Gastroesophageal sphincter (tissue), 4 donors: Measurements from ENCODE around the gene TSKU. TPM values are rescaled to one million over a fixed set of nuclear protein-coding genes. Genes with fewer than 3 reads are reported as not detected.
"Not testable (repeated sequence)": the region's sequence is repeated elsewhere in the genome, so short reads cannot be mapped to it uniquely, and the experiment has no call there.

Source experiments
- ATAC-seq: fragments of 150-250 bp; one replicate; pipeline ENCODE4 v1.9.1; 2016; ENCODE audit warnings: mild to moderate bottlenecking, moderate library complexity
- H3K27ac ChIP-seq, 4 donors: fragments of 200-600 bp; sonication (generic) in 3 of 4; 1 replicate in 3 of 4; 2 replicates in 1 of 4; pipeline ENCODE4 v1.5.1; 2016 to 2019
- H3K27me3 ChIP-seq: fragments of 200-600 bp; sonication (generic); one replicate; pipeline ENCODE4 v1.5.1; 2019
- H3K36me3 ChIP-seq, 2 donors: fragments of 200-600 bp; sonication (generic); one replicate each; pipeline ENCODE4 v1.5.1; 2019; ENCODE audit warnings: control low read depth in 1 of 2
- H3K4me1 ChIP-seq, 3 donors: fragments of 200-600 bp; sonication (generic); 1 replicate in 2 of 3; 2 replicates in 1 of 3; pipeline ENCODE4 v1.5.1; 2016 to 2019; ENCODE audit warnings: control low read depth in 2 of 3
- H3K4me3 ChIP-seq, 2 donors: fragments of 200-600 bp; sonication (generic); one replicate each; pipeline ENCODE4 v1.5.1; 2019; ENCODE audit warnings: mild to moderate bottlenecking in 1 of 2, moderate library complexity in 1 of 2
- H3K9me3 ChIP-seq, 3 donors: fragments of 200-600 bp; sonication (generic); one replicate each; pipeline ENCODE4 v1.5.1; 2017 to 2019; ENCODE audit warnings: control low read depth in 2 of 3
- CTCF ChIP-seq, 4 experiments: fragments of 200-600 bp in 2 of 4; fragments of 450-650 bp in 2 of 4; sonication (generic) in 1 of 4; IDR thresholded peaks; one replicate each; pipeline ENCODE4 v1.5.1; 2017 to 2019; ENCODE audit warnings: antibody characterized with exemption in 4 of 4, mild to moderate bottlenecking in 2 of 4, moderate library complexity in 2 of 4
- EP300 ChIP-seq: sonication (generic); formaldehyde crosslinking; IDR thresholded peaks from one replicate; pipeline ENCODE4 v1.6.1; 2017; ENCODE audit warnings: antibody characterized with exemption, mild to moderate bottlenecking
- POLR2A ChIP-seq, 2 donors: fragments of 450-650 bp; IDR thresholded peaks; one replicate each; pipeline ENCODE4 v1.6.1; 2017; ENCODE audit warnings: antibody characterized with exemption in 2 of 2, mild to moderate bottlenecking in 2 of 2, moderate library complexity in 1 of 2
- POLR2AphosphoS5 ChIP-seq: sonication (generic); formaldehyde crosslinking; IDR thresholded peaks from one replicate; pipeline ENCODE4 v1.6.1; 2017; ENCODE audit warnings: antibody characterized with exemption
- WGBS, 2 donors: methylation state at CpG; one replicate each; pipeline ENCODE4 v1.1.5; 2018; ENCODE audit warnings: low coverage in 1 of 2; 5-methylcytosine and 5-hydroxymethylcytosine counted together
- total RNA-seq, 4 donors: library from RNA; depleted of rRNA; stranded (reverse); fragments of >200 nt; gene quantifications; one replicate each; pipeline ENCODE4 v1.1.0, GENCODE V29; 2016

The TSKU gene
- total RNA-seq, 4 donors from 2014 or later, result 23.5 to 53.7 (median 38.2) TPM

- no peak for ATAC-seq
- H3K9me3 ChIP-seq, result no peaks in the 10 kb centered on the region
- no peaks in the 10 kb centered on the region for H3K27me3 ChIP-seq
- WGBS, 2 donors, result 88 to 100% methylated on average over 1 to 3 of the region's 10 CpGs
- TF ChIP-seq CTCF (IDR thresholded peaks at IDR 0.05) (no peak), EP300 (no peak), POLR2A (IDR thresholded peaks at IDR 0.05) (no peak), POLR2AphosphoS5 (no peak)
- H3K4me1 ChIP-seq, result peaks cover 0 to 70% (median 10%) of the 10 kb centered on the region in 3 donors
- peak overlapping the region in 1 of 2 donors; percentile 84 for H3K4me3 ChIP-seq
- H3K36me3 ChIP-seq, result no peaks in the 10 kb centered on the region
- H3K27ac ChIP-seq, result peak overlapping the region in 3 of 4 donors; percentile 4 to 53 (median 48)
Observed at GRCh38 chr11:76788661-76789442, 5.7 kb downstream of the TSKU start.

GRCh38 chr11:76789443-76789719 lies 6.2 kb downstream of the TSKU start:
- no peaks in the 10 kb centered on the region for H3K36me3 ChIP-seq
- no peak overlapping the region for H3K4me3 ChIP-seq
- TF ChIP-seq POLR2A (IDR thresholded peaks at IDR 0.05) (no peak), POLR2AphosphoS5 (no peak), CTCF (IDR thresholded peaks at IDR 0.05) (no peak), EP300 (no peak)
- peak overlapping the region in 1 of 4 donors; percentile 48 for H3K27ac ChIP-seq
- ATAC-seq, result no peak
- H3K4me1 ChIP-seq, result peaks cover 0 to 70% (median 10%) of the 10 kb centered on the region in 3 donors
- H3K27me3 ChIP-seq, result no peaks in the 10 kb centered on the region
- WGBS, 2 donors, result 80 to 100% methylated on average over 1 of the region's 2 CpGs
- H3K9me3 ChIP-seq, result no peaks in the 10 kb centered on the region

- H3K27ac ChIP-seq, result no peak overlapping the region
- WGBS, 2 donors, result no CpG with 5 or more reads among the region's 5 CpGs
- no peak for ATAC-seq
- no peaks in the 10 kb centered on the region for H3K9me3 ChIP-seq
- no peak overlapping the region for H3K4me3 ChIP-seq
- no peaks in the 10 kb centered on the region for H3K36me3 ChIP-seq
- TF ChIP-seq POLR2AphosphoS5 (no peak), POLR2A (IDR thresholded peaks at IDR 0.05) (no peak), EP300 (no peak), CTCF (IDR thresholded peaks at IDR 0.05) (no peak)
- no peaks in the 10 kb centered on the region for H3K27me3 ChIP-seq
- H3K4me1 ChIP-seq, result peaks cover 0 to 70% (median 10%) of the 10 kb centered on the region in 3 donors
Observed at GRCh38 chr11:76790251-76790650, 7.1 kb downstream of the TSKU start.

- not testable (repeated sequence) for H3K27ac ChIP-seq, H3K4me3 ChIP-seq, H3K36me3 ChIP-seq, H3K9me3 ChIP-seq, H3K27me3 ChIP-seq, ATAC-seq
- peaks cover 0 to 65% (median 10%) of the 10 kb centered on the region in 3 donors for H3K4me1 ChIP-seq
- 87 to 94% methylated on average over 3 to 4 of the region's 4 CpGs for WGBS, 2 donors
Observed at GRCh38 chr11:76791002-76791770, 8.0 kb downstream of the TSKU start.

GRCh38 chr11:76791861-76792260 lies 8.7 kb downstream of the TSKU start:
- peak; percentile 40 for ATAC-seq
- WGBS, 2 donors, result 80 to 86% methylated on average over 2 to 5 of the region's 6 CpGs
- no peak overlapping the region for H3K4me3 ChIP-seq
- TF ChIP-seq POLR2A (IDR thresholded peaks at IDR 0.05) (no peak), POLR2AphosphoS5 (no peak), CTCF (IDR thresholded peaks at IDR 0.05) (no peak), EP300 (no peak)
- no peak overlapping the region for H3K27ac ChIP-seq
- no peaks in the 10 kb centered on the region for H3K27me3 ChIP-seq
- no peaks in the 10 kb centered on the region for H3K9me3 ChIP-seq
- H3K4me1 ChIP-seq, result peaks cover 0 to 59% (median 10%) of the 10 kb centered on the region in 3 donors
- peaks cover 0 to 16% of the 10 kb centered on the region in 2 donors for H3K36me3 ChIP-seq
